ENCODE results near the gene SEC31B. TPM values are rescaled to one million over a fixed set of nuclear protein-coding genes. Genes with fewer than 3 reads are reported as not detected.

The SEC31B gene
- total and polyA plus RNA-seq, 2 of the 8 experiments (the other 6 are each of a cell fraction or from before 2014, with no cell fraction given) = 4.1 to 5.3 TPM

DNA sequence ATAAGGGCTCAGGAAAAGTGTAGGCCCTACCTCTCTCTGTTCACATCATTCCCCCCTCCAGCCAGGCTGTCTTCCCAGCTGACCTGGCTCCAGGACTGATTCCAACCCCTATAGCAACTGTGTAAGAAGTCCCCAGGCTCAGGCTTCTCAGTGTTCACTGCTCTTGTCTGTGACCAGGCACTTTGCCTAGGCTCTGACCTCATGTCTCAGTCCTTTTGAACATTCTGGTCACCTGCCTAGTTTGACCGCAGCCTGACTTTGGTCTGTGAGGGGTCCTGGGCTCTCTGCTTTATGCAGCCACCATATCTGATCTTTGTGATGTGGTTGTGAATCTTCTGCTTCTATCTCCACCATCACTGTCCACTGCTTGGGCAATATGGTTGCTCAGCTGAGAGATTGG is 40.6 kb upstream of the SEC31B start (continued):
- TF ChIP-seq, protein P1, sequence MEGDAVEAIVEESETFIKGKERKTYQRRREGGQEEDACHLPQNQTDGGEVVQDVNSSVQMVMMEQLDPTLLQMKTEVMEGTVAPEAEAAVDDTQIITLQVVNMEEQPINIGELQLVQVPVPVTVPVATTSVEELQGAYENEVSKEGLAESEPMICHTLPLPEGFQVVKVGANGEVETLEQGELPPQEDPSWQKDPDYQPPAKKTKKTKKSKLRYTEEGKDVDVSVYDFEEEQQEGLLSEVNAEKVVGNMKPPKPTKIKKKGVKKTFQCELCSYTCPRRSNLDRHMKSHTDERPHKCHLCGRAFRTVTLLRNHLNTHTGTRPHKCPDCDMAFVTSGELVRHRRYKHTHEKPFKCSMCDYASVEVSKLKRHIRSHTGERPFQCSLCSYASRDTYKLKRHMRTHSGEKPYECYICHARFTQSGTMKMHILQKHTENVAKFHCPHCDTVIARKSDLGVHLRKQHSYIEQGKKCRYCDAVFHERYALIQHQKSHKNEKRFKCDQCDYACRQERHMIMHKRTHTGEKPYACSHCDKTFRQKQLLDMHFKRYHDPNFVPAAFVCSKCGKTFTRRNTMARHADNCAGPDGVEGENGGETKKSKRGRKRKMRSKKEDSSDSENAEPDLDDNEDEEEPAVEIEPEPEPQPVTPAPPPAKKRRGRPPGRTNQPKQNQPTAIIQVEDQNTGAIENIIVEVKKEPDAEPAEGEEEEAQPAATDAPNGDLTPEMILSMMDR (IDR thresholded peaks at IDR 0.05; ENCODE audit: control extremely low read depth in 1 of 3, insufficient read depth in 1 of 3, low read depth in 1 of 3, low read length in 3 of 3) = no peak
- TF ChIP-seq TCF12 (IDR thresholded peaks at IDR 0.05; ENCODE audit: low read depth, low read length) (no peak), NRF1 (IDR thresholded peaks at IDR 0.05; ENCODE audit: low read depth, low read length) (no peak), FOSL1 (IDR thresholded peaks at IDR 0.05; ENCODE audit: insufficient read depth, low read depth, low read length) (no peak), YY1 (IDR thresholded peaks at IDR 0.05; ENCODE audit: low read depth, low read length) (no peak)

All from H1 (cell line).